Bronchial smooth muscle cell (primary cell): Measurements from ENCODE around the gene VCX3A. TPM values are rescaled to one million over a fixed set of nuclear protein-coding genes. Genes with fewer than 3 reads are reported as not detected.

Experiments
- total RNA-seq: library from RNA; depleted of rRNA; stranded (reverse); fragments of >200 nt; gene quantifications from 2 replicates; pipeline ENCODE4 v1.2.1, GENCODE V29; 2014

VCX3A gene
- total RNA-seq = not detected in 2 replicates

DNA sequence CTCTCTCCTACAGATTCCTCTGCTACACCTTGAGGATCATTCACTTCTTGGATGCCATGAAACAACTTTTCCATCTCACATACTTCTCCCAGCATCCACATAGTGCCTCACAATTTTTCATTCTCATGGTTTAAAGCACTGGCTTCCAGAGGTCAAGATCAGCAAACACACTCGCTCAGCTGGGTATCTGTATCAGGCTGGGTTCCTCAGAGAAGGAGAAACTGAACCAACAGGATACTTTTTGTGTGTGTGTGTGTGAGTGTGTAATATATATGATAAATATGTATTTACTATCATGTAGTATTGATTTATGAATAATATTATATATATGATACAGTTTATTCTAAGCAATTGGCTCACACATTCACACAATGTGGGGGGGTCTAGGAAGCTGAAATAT, at the start of gene VCX3A:
TSS of gene VCX3A (minus strand) at position 101 of the 400 bp plus-strand sequence. CDS start 621 bp downstream, outside the sequence.

